ENCODE data around the gene LRRC18.

The LRRC18 gene

DNA sequence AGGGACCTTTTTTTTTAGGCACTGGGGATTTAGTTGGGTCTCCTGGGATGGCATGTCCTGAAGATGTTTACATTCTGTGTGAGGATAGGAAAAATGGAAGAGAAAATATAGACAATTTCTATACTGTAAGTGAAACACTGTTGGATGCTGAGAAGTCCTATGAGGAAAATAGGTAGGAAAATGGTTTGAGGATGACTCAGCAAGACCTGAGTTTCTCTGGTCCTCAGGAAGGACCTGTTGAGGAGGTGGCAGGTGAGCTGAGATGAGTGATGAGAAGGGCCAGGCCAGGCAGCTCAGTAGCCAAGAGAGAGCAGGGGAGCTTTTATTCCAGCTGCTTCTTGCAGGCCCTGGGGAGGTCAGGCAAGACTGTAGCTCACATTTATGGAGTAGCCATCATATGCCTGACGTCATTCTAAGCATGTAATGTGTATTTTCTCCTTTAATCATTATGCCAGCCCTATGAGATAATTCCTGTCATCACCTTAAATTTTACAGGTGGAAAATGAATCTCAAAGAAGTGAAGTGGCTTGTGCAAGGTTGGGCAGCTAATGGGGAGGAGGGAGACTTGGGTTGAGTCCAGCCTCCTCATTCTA is 19.1 kb upstream of the LRRC18 start:
- Histone ChIP-seq H3K36me3 (ENCODE audit: insufficient read depth, low read length) (no peaks in the 10 kb centered on the region), H3K9me3 (ENCODE audit: control insufficient read depth, insufficient read depth, low read length) (no peaks in the 10 kb centered on the region), H3K4me1 (ENCODE audit: insufficient read depth, low read length) (no peaks in the 10 kb centered on the region), H3K9ac (ENCODE audit: low read depth, low read length) (no peak overlapping the region)

DNA sequence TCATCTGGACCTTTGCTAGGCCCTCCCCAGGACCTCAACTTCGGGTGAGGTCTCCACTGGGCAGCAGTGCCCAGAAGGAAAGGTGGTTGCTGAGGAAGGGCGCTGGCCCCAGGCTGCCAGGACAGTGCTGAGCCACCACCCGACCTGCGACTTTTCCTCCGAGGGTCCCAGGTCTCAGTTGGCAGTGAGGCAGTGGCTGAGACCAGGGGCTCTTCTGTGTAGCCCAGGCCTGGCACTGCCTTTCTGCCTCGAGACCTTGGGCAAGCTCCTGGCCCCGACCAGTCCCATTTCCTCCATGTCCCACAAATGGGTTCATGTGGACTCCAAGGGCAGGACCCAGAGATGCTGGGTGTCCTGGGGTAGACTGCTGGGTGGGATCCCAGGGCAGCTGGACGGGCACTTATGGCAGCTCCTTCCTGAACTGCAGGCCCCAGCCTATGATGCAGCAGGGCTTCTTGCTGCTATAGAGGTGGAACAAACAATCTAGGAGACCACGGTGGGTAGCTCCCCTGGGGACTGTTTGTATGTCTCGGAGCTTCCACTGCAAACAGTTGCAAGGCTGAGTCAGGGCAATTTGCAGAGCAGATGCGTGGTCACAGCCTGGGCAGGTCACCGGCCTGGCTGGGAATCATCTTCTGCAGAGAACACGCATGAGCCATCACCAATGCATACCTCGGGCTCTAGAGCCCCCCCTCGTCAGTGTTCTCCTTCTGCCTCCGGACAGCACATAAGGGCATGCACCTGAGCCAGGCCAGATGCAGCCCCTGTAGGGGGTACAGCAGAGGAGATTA is 17.9 kb upstream of the LRRC18 start:
- no peaks in the 10 kb centered on the region for H3K4me1 ChIP-seq (ENCODE audit: insufficient read depth, low read length)
- H3K9ac ChIP-seq (ENCODE audit: low read depth, low read length), result no peak overlapping the region
- no peaks in the 10 kb centered on the region for H3K9me3 ChIP-seq (ENCODE audit: control insufficient read depth, insufficient read depth, low read length)
- no peaks in the 10 kb centered on the region for H3K36me3 ChIP-seq (ENCODE audit: insufficient read depth, low read length)

DNA sequence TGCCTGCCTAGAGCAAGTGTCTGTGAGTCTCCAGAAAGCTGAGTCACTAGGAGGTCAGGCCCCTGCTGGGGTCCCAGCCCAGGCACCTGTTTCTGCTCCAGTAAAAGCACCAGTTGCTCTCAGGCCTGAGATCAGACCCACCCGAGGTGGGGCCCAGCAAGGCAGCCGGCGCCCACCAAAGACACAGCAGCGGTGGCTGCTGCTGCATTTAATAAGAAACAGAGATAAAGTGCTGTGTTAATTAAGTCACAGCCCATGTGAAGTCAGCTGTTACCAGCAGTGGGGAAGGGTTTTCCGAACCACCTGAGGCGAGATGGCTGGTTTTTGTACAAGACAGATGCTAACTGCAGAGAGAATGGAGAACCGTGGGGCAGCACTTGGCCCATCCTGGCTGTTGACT is 12.1 kb upstream of the LRRC18 start:
- H3K4me1 ChIP-seq (ENCODE audit: insufficient read depth, low read length), result no peaks in the 10 kb centered on the region

DNA sequence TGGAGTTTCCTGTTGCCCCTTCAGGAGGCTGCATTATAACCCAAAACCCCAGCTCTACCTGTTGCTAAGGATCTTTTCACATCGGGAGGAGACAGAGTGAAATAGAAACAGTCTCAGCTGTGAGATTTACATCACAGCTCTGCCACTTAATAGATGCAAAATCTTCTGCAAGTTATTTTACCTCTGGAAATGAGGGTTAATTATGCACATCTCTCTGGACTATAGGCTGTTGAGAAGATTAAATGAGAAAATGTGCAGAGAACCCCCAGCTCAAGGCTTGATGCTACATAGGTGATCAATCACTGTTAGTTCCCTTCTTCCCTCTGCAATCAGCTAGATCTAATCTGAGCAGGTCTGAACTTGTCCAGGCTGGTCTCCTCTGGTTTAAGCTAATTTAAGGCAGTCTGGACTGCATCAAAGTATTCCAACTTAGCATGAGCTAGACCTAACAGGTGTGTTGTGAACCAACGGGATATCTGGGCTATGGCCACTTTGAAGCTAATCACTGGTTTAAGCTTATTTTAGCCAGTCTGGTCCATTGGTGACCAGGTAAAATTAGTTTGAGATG is 8.9 kb upstream of the LRRC18 start:
- Histone ChIP-seq H3K9me3 (ENCODE audit: control insufficient read depth, insufficient read depth, low read length) (no peaks in the 10 kb centered on the region), H3K4me1 (ENCODE audit: insufficient read depth, low read length) (no peaks in the 10 kb centered on the region), H3K36me3 (ENCODE audit: insufficient read depth, low read length) (no peaks in the 10 kb centered on the region), H3K9ac (ENCODE audit: low read depth, low read length) (no peak overlapping the region)

More for the DNA sequence above, 12.1 kb upstream of the LRRC18 start:
- H3K36me3 ChIP-seq (ENCODE audit: insufficient read depth, low read length), result no peaks in the 10 kb centered on the region
- H3K9ac ChIP-seq (ENCODE audit: low read depth, low read length), result no peak overlapping the region
- no peaks in the 10 kb centered on the region for H3K9me3 ChIP-seq (ENCODE audit: control insufficient read depth, insufficient read depth, low read length)

DNA sequence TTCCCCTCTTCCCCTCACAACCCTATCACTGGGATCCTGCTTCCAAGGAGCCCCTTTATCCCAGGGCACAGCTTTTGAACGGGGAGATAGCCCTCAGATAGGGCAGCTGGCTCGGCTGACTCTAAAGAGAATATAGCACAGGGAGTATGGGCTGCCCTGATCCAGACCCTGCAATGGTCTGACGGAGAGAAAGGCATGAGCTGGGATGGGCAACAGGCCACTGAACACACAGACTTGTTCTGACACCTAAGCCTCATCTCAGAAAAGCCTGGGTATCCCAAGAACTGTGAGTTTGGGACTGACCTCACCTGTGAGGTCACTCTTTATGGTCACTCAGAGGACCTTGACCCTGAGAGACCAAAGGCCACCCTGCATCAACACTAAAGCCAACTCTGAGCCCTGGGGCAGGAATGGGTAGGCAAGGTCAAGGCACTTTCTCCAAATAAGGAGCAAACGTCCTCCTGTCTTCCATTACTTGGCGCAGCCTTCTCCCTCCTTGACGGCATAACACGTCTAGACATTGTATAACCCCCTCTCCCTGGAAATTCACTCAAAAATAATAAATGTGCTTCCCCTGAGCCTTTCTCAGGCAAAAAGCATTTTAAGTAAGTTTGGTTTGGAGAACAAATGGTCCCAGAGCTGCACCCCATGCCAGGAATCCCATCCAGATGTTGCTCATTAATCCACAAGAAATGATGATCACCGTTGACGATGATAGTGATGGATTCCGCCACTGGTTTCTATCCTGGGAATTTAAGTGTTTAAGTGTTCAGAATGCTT is 8.2 kb upstream of the LRRC18 start:
- H3K36me3 ChIP-seq (ENCODE audit: insufficient read depth, low read length), result no peaks in the 10 kb centered on the region
- H3K9me3 ChIP-seq (ENCODE audit: control insufficient read depth, insufficient read depth, low read length), result no peaks in the 10 kb centered on the region
- no peaks in the 10 kb centered on the region for H3K4me1 ChIP-seq (ENCODE audit: insufficient read depth, low read length)
- H3K9ac ChIP-seq (ENCODE audit: low read depth, low read length), result no peak overlapping the region

DNA sequence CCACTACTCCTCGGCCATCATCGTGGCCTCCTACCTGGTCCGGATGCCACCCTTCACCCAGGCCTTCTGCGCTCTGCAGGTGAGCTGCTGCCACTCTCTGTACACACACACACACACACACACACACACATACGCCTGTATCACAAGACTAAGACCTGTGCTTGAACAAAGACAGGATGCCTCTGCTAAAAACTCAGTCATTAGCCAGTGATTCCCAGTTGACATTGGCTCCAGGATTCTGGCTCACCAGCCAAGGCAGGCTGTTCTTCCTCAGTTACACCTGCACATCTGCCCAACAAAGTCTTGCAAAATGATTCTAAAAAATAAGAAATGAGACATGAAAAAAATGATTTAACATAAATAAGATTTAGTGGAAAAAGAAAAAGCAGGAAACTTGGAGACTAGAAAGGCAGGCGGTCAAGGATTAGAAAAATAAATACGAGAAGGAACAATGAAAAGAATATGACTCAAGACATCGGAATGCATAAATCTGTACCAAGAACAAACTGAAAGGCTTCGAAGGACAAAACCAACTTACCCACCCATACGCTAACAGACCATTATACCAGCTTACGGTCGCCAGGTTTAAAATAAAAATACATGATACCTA is 7.4 kb upstream of the LRRC18 start:
- Histone ChIP-seq H3K9me3 (ENCODE audit: control insufficient read depth, insufficient read depth, low read length) (no peaks in the 10 kb centered on the region), H3K4me1 (ENCODE audit: insufficient read depth, low read length) (no peaks in the 10 kb centered on the region), H3K9ac (ENCODE audit: low read depth, low read length) (no peak overlapping the region), H3K36me3 (ENCODE audit: insufficient read depth, low read length) (no peaks in the 10 kb centered on the region)

DNA sequence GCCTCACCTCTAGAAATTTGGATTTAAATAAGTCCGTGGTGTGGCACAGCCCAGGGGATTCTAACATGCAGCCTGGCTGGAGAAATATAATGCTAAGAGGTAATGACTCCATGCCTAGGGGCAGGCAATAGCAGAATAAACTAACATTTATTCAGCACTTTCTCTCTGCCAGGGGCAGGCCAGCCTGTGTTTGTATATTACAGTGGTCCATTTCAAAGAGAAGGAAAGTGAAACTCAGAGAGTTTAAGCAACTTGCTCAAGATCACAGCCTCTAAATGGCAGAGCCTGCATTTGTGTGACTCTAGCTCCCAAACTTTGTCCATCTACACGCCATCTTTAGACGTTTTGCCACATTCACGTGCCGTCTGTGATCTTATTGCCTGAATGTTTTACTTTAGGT is 6.7 kb upstream of the LRRC18 start:
- no peaks in the 10 kb centered on the region for H3K4me1 ChIP-seq (ENCODE audit: insufficient read depth, low read length)
- no peak overlapping the region for H3K9ac ChIP-seq (ENCODE audit: low read depth, low read length)
- no peaks in the 10 kb centered on the region for H3K9me3 ChIP-seq (ENCODE audit: control insufficient read depth, insufficient read depth, low read length)
- H3K36me3 ChIP-seq (ENCODE audit: insufficient read depth, low read length), result no peaks in the 10 kb centered on the region

DNA sequence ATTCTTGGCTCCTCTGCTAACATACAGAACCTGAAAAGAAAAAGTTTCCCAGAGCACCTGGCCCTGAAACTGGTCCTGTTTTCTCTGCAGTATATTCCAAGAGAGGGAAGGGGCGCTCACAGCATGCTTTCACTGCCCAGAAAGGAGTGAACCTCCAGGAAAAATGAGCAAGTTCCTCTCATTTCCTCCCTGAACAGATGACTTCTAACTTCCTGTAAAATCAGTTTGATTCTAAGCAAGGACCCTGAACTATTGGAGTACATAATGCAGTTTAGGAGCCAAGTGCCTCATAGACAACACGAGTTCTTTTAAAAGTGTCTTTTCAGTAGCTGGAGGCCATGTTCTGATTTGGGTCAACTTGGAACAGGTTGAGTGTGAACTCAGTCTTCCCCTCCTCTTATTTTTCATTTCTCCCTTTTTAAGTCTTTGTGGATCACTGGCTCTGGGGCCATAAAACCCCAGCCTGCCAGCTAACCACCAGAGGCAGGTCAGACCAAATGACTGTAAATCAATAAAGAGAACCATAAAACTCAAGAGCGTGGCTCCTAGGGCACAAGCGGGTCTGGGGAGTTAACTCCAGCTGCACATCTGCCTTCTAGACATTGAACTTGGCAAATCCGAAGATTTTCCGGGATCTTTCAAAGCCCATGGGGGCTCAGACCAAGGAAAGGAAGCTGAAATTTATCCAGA is 5.9 kb upstream of the LRRC18 start:
- Histone ChIP-seq H3K9me3 (ENCODE audit: control insufficient read depth, insufficient read depth, low read length) (no peaks in the 10 kb centered on the region), H3K4me1 (ENCODE audit: insufficient read depth, low read length) (no peaks in the 10 kb centered on the region), H3K36me3 (ENCODE audit: insufficient read depth, low read length) (no peaks in the 10 kb centered on the region), H3K9ac (ENCODE audit: low read depth, low read length) (no peak overlapping the region)

DNA sequence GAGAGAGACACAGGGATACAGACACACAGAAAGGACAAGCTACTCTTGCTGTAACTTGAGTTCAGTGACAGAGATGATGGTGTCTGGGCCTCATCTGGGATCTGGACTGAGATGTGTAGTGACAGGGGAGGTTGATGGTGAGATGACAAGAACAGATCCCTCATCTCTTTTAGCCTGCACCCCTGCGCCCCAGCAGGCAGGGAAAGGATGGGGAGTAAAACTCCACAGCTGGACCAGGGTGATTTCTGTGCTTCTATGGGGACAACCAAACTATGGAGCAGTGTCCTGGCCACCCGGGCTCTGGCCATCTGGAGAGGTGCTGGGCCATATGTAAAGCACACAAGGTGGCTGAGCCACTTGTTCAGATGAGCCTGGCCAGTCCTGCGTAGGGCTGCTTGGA is 4.5 kb upstream of the LRRC18 start:
- no peaks in the 10 kb centered on the region for H3K9me3 ChIP-seq (ENCODE audit: control insufficient read depth, insufficient read depth, low read length)

DNA sequence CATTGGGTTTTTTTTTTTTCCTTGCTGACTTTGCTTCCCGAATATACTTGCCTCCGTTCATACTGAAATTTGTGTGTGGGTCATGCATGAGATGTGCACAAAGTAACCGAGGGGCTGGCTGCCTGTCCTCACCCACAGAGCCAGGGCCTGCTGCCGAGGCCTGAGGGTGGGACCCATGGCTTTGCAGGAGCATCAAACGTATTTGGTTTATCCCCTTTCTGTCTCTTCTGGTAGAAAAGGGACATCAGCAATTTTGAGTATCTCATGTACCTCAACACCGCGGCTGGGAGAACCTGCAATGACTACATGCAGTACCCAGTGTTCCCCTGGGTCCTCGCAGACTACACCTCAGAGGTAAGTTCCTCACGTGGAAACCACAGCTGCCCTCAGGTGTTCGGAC is 3.5 kb upstream of the LRRC18 start:
- no peak overlapping the region for H3K9ac ChIP-seq (ENCODE audit: low read depth, low read length)
- no peaks in the 10 kb centered on the region for H3K9me3 ChIP-seq (ENCODE audit: control insufficient read depth, insufficient read depth, low read length)
- no peaks in the 10 kb centered on the region for H3K4me1 ChIP-seq (ENCODE audit: insufficient read depth, low read length)
- H3K36me3 ChIP-seq (ENCODE audit: insufficient read depth, low read length), result no peaks in the 10 kb centered on the region

More for the DNA sequence above, 4.5 kb upstream of the LRRC18 start:
- Histone ChIP-seq H3K9ac (ENCODE audit: low read depth, low read length) (no peak overlapping the region), H3K4me1 (ENCODE audit: insufficient read depth, low read length) (no peaks in the 10 kb centered on the region), H3K36me3 (ENCODE audit: insufficient read depth, low read length) (no peaks in the 10 kb centered on the region)

DNA sequence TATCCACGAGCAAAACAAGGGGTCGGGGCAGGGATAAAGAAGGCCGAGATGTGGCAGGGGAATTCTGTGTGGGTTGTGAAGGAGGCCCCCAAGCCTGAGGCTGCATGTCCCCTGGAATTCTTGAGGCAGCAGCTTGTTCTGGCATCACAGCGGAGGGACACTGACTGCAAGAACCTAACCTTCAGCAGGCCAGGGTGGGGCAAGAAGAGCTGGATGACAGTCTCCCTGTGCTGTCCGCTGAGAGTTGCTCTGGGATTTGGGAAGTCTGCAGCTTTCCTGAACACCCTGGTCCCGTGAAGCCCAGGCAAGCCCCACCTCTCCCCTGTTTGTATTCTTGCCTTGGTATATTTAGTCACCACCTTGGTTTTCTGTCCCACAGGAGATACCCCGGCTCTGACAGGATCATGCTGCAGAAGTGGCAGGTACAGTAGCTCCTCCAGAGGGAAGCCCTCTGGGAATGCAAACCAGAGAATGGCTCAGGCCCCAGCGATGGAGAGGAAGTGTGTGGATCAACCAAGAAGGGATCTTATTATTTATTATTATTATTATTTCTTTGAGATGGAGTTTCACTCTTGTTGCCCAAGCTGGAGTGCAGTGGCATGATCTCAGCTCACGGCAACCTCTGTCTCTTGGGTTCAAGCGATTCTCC is 1.9 kb upstream of the LRRC18 start:
- H3K4me1 ChIP-seq (ENCODE audit: insufficient read depth, low read length), result no peaks in the 10 kb centered on the region
- no peaks in the 10 kb centered on the region for H3K9me3 ChIP-seq (ENCODE audit: control insufficient read depth, insufficient read depth, low read length)
- H3K9ac ChIP-seq (ENCODE audit: low read depth, low read length), result no peak overlapping the region
- H3K36me3 ChIP-seq (ENCODE audit: insufficient read depth, low read length), result no peaks in the 10 kb centered on the region

DNA sequence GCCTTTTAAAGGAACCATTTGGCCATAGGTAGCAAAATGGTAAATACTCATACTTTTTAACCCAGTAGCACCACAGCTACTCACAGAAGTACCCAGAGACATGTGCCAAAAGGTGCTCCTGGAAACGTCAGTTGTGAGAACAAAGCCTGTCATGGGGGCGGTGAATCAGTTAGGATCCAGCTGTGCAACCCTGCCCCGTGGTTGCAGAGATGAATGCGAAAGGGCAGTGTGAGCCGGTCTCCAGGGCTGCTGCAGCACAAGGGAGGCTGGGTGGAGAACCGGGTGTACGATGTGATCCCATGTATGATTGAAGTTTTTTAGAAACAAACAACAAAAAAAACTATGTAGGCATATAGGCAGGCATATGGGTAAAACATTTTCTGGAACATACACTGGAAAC is 1.3 kb upstream of the LRRC18 start:
- Histone ChIP-seq H3K9ac (ENCODE audit: low read depth, low read length) (no peak overlapping the region), H3K36me3 (ENCODE audit: insufficient read depth, low read length) (no peaks in the 10 kb centered on the region), H3K9me3 (ENCODE audit: control insufficient read depth, insufficient read depth, low read length) (no peaks in the 10 kb centered on the region), H3K4me1 (ENCODE audit: insufficient read depth, low read length) (no peaks in the 10 kb centered on the region)

DNA sequence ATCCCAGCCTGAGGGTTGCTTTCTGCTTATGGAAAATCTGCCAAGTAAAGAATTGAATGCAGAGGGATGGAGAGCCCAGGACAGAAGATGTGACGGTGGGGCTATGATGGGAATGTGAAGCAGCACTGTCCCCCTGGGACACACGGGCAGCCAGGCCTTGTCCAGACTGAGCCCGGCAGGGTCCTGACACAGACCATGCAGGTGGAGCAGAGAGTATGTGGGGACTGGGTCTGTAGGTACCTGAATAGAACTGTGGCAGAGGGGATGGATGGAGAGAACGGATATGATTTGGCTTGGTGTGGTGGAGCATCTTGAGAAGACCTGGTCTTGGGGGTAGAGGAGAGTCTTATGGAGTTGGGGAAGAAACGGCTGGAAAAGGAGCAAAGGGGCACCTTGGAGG is 732 bp upstream of the LRRC18 start:
- H3K9ac ChIP-seq (ENCODE audit: low read depth, low read length), result no peak overlapping the region
- H3K36me3 ChIP-seq (ENCODE audit: insufficient read depth, low read length), result no peaks in the 10 kb centered on the region
- H3K9me3 ChIP-seq (ENCODE audit: control insufficient read depth, insufficient read depth, low read length), result no peaks in the 10 kb centered on the region
- no peaks in the 10 kb centered on the region for H3K4me1 ChIP-seq (ENCODE audit: insufficient read depth, low read length)
